BLaER1 (cell line): ENCODE data around the gene PREP.

Source experiments
- H3K27ac ChIP-seq: shearing (Covaris generic); formaldehyde crosslinking; 2 replicates; pipeline ENCODE4 v1.8.1; 2022
- H3K27me3 ChIP-seq: shearing (Covaris generic); formaldehyde crosslinking; 2 replicates; pipeline ENCODE4 v1.8.1; 2022
- H3K36me3 ChIP-seq: shearing (Covaris generic); formaldehyde crosslinking; 2 replicates; pipeline ENCODE4 v1.8.1; 2022
- H3K4me1 ChIP-seq: shearing (Covaris generic); formaldehyde crosslinking; 2 replicates; pipeline ENCODE4 v1.8.1; 2022
- H3K4me2 ChIP-seq: shearing (Covaris generic); formaldehyde crosslinking; 2 replicates; pipeline ENCODE4 v1.8.1; 2022
- H3K4me3 ChIP-seq: shearing (Covaris generic); formaldehyde crosslinking; 2 replicates; pipeline ENCODE4 v1.8.1; 2022
- H3K9ac ChIP-seq: shearing (Covaris generic); formaldehyde crosslinking; 2 replicates; pipeline ENCODE4 v1.8.1; 2022
- H3K9me3 ChIP-seq: shearing (Covaris generic); formaldehyde crosslinking; 2 replicates; pipeline ENCODE4 v1.8.1; 2022
- H4K20me1 ChIP-seq: shearing (Covaris generic); formaldehyde crosslinking; 2 replicates; pipeline ENCODE4 v1.8.1; 2022
- Cebpa-rat ChIP-seq: shearing (Covaris generic); IDR thresholded peaks from 2 replicates; pipeline ENCODE4 v1.8.1; 2022

The PREP gene

DNA sequence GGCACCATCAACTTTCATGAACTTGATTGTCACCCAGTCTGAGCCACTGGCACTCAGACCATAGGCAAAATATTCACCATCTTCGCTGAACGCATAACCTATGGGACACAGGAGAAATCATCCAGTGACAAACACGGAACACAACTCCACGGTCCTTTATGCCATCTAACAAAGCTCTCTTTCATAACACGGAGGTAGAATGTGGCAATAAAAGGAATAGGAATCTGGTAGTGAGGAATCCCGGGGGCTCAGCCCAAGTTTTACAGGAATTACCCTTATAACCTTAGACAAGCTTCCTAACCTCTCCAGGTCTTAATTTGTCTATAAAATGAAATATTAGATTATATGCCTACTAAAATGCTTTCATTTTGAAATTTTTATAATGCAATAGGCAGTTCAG, 29.4 kb downstream of the PREP start:
- H3K9me3 ChIP-seq, result 0 out of 2 replicates have a peak, but pooled peaks cover 3% of the 10 kb centered on the region
- H3K4me2 ChIP-seq, result no peak overlapping the region
- no peak overlapping the region for H3K4me3 ChIP-seq
- no peak overlapping the region for H3K9ac ChIP-seq
- no peaks in the 10 kb centered on the region for H3K27me3 ChIP-seq
- no peak overlapping the region for H3K27ac ChIP-seq
- no peaks in the 10 kb centered on the region for H3K4me1 ChIP-seq
- H3K36me3 ChIP-seq, result peaks cover 93% of the 10 kb centered on the region
- peaks cover 13% of the 10 kb centered on the region for H4K20me1 ChIP-seq
- TF ChIP-seq Cebpa-rat, result no peak

- no peak overlapping the region for H3K27ac ChIP-seq
- no peaks in the 10 kb centered on the region for H3K4me1 ChIP-seq
- H3K27me3 ChIP-seq, result no peaks in the 10 kb centered on the region
- no peak overlapping the region for H3K4me2 ChIP-seq
- peaks cover 6% of the 10 kb centered on the region for H4K20me1 ChIP-seq
- peaks cover 94% of the 10 kb centered on the region for H3K36me3 ChIP-seq
- TF ChIP-seq Cebpa-rat, result no peak
- 0 out of 2 replicates have a peak, but pooled peaks cover 3% of the 10 kb centered on the region for H3K9me3 ChIP-seq
- H3K4me3 ChIP-seq, result no peak overlapping the region
- H3K9ac ChIP-seq, result no peak overlapping the region
These were observed 30.1 kb downstream of the PREP start for GRCh38 chr6:105372849-105373182.

GRCh38 chr6:105372142-105372848, 30.6 kb downstream of the PREP start:
- Histone ChIP-seq H3K27ac (no peak overlapping the region), H3K27me3 (no peaks in the 10 kb centered on the region), H3K9me3 (0 out of 2 replicates have a peak, but pooled peaks cover 3% of the 10 kb centered on the region), H3K9ac (no peak overlapping the region), H3K4me2 (no peak overlapping the region), H3K4me1 (no peaks in the 10 kb centered on the region), H3K36me3 (peaks cover 94% of the 10 kb centered on the region), H4K20me1 (peaks cover 1% of the 10 kb centered on the region), H3K4me3 (no peak overlapping the region)
- TF ChIP-seq Cebpa-rat, result no peak

- no peaks in the 10 kb centered on the region for H3K4me1 ChIP-seq
- no peak overlapping the region for H3K4me2 ChIP-seq
- peaks cover 95% of the 10 kb centered on the region for H3K36me3 ChIP-seq
- no peak overlapping the region for H3K27ac ChIP-seq
- H3K9me3 ChIP-seq, result 0 out of 2 replicates have a peak, but pooled peaks cover 3% of the 10 kb centered on the region
- no peaks in the 10 kb centered on the region for H3K27me3 ChIP-seq
- H4K20me1 ChIP-seq, result no peaks in the 10 kb centered on the region
- TF ChIP-seq Cebpa-rat, result no peak
- no peak overlapping the region for H3K9ac ChIP-seq
- no peak overlapping the region for H3K4me3 ChIP-seq
These were observed 32.5 kb downstream of the PREP start for GRCh38 chr6:105370351-105370750.

- TF ChIP-seq Cebpa-rat, result no peak
- no peak overlapping the region for H3K27ac ChIP-seq
- no peak overlapping the region for H3K4me2 ChIP-seq
- H3K4me1 ChIP-seq, result peaks cover 9% of the 10 kb centered on the region
- H3K36me3 ChIP-seq, result peaks cover 98% of the 10 kb centered on the region
- H3K9ac ChIP-seq, result no peak overlapping the region
- H3K27me3 ChIP-seq, result no peaks in the 10 kb centered on the region
- H4K20me1 ChIP-seq, result 0 out of 2 replicates have a peak, but pooled peaks cover 5% of the 10 kb centered on the region
- H3K4me3 ChIP-seq, result no peak overlapping the region
- H3K9me3 ChIP-seq, result 0 out of 2 replicates have a peak, but pooled peaks cover 3% of the 10 kb centered on the region
These were observed 33.7 kb downstream of the PREP start for GRCh38 chr6:105369145-105369544.

- H3K27ac ChIP-seq, result no peak overlapping the region
- no peaks in the 10 kb centered on the region for H3K27me3 ChIP-seq
- peaks cover 83% of the 10 kb centered on the region for H3K36me3 ChIP-seq
- 0 out of 2 replicates have a peak, but pooled peaks cover 3% of the 10 kb centered on the region for H3K9me3 ChIP-seq
- H3K4me1 ChIP-seq, result peaks cover 17% of the 10 kb centered on the region
- H3K4me3 ChIP-seq, result no peak overlapping the region
- no peak overlapping the region for H3K9ac ChIP-seq
- peak overlapping the region; percentile 33 for H3K4me2 ChIP-seq
- H4K20me1 ChIP-seq, result 0 out of 2 replicates have a peak, but pooled peaks cover 12% of the 10 kb centered on the region
- no peak for TF ChIP-seq Cebpa-rat
These were observed 38.6 kb downstream of the PREP start for GRCh38 chr6:105364243-105364642.

- Histone ChIP-seq H4K20me1 (0 out of 2 replicates have a peak, but pooled peaks cover 12% of the 10 kb centered on the region), H3K27ac (no peak overlapping the region), H3K4me1 (peaks cover 17% of the 10 kb centered on the region), H3K36me3 (peaks cover 82% of the 10 kb centered on the region), H3K27me3 (no peaks in the 10 kb centered on the region), H3K9me3 (no peaks in the 10 kb centered on the region), H3K4me3 (no peak overlapping the region), H3K9ac (no peak overlapping the region), H3K4me2 (peak overlapping the region; percentile 33; the same call in 1 of the 2 replicates)
- TF ChIP-seq Cebpa-rat, result no peak
These were observed 39.7 kb downstream of the PREP start for GRCh38 chr6:105363100-105363754.

- Histone ChIP-seq H3K4me1 (peaks cover 14% of the 10 kb centered on the region), H3K9me3 (peaks cover 24% of the 10 kb centered on the region), H4K20me1 (0 out of 2 replicates have a peak, but pooled peaks cover 12% of the 10 kb centered on the region), H3K4me3 (no peak overlapping the region), H3K9ac (no peak overlapping the region), H3K4me2 (no peak overlapping the region), H3K27ac (no peak overlapping the region), H3K36me3 (peaks cover 75% of the 10 kb centered on the region), H3K27me3 (no peaks in the 10 kb centered on the region)
- no peak for TF ChIP-seq Cebpa-rat
These were observed 43.2 kb downstream of the PREP start for GRCh38 chr6:105359419-105360370.

DNA sequence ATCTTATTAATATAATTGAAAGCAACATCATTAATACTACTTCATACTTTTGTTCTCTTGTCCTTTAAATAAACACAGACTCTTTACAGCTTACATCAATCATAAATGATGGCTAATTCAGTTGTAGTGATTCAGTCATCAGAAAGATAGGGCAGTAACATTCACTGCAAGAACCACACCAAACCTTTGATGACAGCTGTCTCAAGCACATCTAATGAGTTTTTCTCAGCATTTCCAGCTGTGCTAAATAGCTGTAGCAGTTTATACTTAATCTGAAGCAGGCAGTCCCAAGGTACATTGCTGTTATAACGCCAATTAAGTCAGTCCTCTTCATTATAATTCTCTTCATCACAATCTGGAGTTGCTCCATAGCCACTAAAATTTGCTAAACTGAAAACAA, 45.7 kb downstream of the PREP start:
- no peak for TF ChIP-seq Cebpa-rat
- H3K4me1 ChIP-seq, result no peaks in the 10 kb centered on the region
- H3K4me2 ChIP-seq, result no peak overlapping the region
- no peak overlapping the region for H3K4me3 ChIP-seq
- peaks cover 72% of the 10 kb centered on the region for H3K36me3 ChIP-seq
- H3K9ac ChIP-seq, result no peak overlapping the region
- no peaks in the 10 kb centered on the region for H4K20me1 ChIP-seq
- no peak overlapping the region for H3K27ac ChIP-seq
- H3K9me3 ChIP-seq, result peaks cover 24% of the 10 kb centered on the region
- H3K27me3 ChIP-seq, result no peaks in the 10 kb centered on the region
